Activated CD4-positive, CD25-positive, alpha-beta regulatory T cell treated with anti-CD3 and anti-CD28 coated beads, Interleukin-2, amount 50 U/mL, for 16 hours (primary cell): ENCODE results near the gene OR4C3.
"Not testable (repeated sequence)": the region's sequence is repeated elsewhere in the genome, so short reads cannot be mapped to it uniquely, and the experiment has no call there.

Experiments
- DNase-seq: peaks from one replicate; pipeline ENCODE4 v3.0.0-alpha.2; 2020; ENCODE audit warnings: low read depth, low spot score

Gene OR4C3

GRCh38 chr11:48324620-48325019 lies at the start of gene OR4C3:
OR4C3 (plus strand) TSS chr11:48324920; CDS start chr11:48325022, 102 bp downstream.
- DNase-seq, result not testable (repeated sequence)

DNA sequence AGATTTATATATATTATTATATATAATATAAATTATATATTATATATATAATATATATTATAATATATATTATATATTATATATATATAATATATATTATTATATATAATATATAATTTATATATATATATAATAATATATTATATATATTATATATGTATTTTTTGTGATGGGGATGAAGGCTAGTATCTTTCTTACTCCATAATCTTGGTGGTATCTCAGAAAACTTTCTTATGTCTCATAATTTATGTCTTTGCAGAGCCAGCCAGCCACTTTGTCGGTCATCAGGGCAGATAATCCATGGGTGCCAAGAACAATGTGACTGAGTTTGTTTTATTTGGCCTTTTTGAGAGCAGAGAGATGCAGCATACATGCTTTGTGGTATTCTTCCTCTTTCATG lies 18.8 kb upstream of the OR4C3 start, which contains the start of gene OR4S1:
Gene OR4S1 (plus strand): TSS at position 301 of the 400 bp plus-strand sequence. CDS start 0 bp downstream, at position 301.
- no peak for DNase-seq

DNA sequence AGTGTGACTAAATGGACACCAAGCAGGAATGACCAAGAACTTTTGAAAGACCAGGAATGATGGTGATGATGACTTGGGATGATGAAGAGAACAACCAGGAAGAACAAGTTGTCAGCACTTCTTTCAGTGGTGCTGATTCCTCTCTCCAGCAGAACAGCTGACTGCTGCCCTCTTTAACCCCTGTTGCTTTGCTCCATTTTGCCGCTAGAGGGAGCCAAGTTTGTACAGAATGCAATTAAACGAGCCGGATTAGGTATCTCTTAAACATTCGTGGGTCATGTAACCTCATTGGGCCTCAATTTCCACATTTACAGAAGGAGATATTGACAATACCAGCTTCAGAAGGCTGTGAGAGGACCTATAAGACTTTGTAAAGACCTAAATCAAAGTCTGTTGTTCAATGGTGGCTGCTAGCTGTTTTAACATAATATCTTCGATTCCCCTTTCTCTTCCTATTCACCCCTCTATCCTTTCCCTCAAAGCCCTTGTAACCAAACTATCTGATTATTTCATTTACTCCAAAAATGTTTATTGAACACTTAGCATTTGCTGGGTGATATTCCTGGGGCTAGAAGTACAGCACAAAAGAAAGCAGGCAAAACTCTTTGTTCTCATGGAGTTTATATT lies 16.8 kb upstream of the OR4C3 start:
- peak; percentile 47 for DNase-seq

DNA sequence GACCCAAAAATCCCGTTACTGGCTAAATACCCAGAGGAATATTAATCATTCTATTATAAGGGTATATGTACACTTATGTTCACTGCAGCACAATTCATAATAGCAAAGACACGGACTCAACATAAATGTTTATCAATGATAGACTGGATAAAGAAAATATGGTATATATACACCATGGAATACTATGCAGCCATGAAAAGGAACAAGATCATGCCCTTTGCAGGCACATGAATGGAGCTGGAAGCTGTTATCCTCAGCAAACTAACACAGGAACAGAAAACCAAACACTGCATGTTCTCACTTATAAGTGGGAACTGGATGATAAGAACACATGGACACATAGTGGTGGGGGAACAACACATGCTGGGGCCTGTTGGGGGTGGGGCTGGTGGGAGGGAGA lies 11.1 kb upstream of the OR4C3 start:
- DNase-seq, result not testable (repeated sequence)

DNA sequence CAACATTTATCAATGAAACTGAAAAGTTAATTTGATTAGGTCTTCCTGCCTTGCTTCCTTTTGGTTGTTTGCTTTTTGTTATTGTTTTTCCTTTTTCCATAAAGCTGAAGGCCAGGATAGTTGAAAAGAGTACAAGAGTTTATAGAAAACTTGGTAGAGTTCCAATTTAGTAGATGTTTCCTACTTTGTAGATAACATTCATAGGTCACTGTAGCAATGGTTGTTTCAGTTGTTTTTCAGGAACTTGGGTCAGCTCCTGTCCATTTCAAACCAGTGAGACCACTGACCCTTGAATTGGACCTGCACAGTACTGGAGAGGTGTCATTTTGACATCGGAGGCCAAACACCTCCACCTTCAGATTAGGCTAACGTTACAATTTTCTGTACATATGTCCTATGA lies 4.9 kb upstream of the OR4C3 start:
- DNase-seq, result not testable (repeated sequence)

- DNase-seq, result no peak
These were observed 16.7 kb downstream of the OR4C3 start for GRCh38 chr11:48341466-48341865.

GRCh38 chr11:48342505-48342904 lies 17.8 kb downstream of the OR4C3 start:
- DNase-seq, result not testable (repeated sequence)

- not testable (repeated sequence) for DNase-seq
These were observed 21.6 kb downstream of the OR4C3 start for GRCh38 chr11:48346286-48346685.

DNA sequence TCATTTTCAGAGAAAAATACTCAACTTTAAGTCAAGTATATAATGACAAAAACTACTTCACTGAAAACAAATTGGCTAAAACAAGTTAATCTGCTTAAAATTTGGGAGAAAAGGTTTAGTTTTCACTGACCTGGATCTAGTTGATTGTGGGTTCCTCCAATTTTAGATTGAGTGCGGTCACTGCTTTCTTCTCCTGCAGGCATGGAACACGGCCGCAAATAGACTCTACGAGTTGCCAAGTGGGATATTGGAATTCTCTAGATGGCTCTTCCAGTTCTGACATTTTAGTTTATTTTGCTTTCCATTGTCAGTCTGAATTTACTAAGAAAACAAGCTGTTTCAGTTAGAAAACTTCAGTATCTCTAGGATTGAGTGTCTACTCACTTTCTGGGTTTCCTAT lies 29.3 kb downstream of the OR4C3 start:
- no peak for DNase-seq

- no peak for DNase-seq
These were observed 30.0 kb downstream of the OR4C3 start for GRCh38 chr11:48354677-48355076.

DNA sequence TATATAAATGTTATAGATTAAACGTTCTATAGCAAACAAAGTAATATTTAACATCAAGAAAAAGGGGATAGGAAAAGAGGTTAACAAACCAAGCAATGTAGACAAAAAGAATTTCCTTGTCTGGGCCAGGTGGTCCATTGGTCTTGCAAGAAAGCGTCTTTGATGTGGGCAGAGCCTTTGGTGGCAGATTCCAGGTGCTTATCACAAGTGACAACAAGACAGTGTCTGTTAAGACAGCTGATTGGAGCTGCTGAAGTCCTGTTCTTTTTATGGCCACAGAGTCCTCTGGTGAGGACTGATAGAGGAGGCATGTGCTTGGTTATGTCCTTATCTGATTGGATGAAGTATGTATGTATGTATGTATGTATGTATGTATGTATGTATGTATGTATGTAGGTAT lies 36.6 kb downstream of the OR4C3 start:
- DNase-seq, result not testable (repeated sequence)

DNA sequence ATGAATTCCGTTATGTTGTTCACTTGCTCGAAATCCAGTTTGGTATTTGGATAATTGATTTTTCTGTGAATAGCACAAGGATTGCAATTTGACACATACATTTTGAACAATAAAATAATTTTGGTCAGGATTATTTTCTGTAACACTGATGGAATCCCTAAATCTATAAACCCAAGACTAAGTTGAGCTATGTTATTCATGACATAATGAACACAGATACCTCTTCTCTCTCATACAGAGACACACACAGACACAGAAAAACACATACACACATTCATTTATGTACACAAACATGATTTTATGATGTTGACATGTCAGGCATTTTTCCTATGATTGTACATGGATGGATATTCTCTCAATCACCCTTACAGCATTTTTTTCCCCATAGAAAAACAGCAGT lies 41.6 kb downstream of the OR4C3 start, which contains the start of gene OR4C5:
Gene OR4C5 (minus strand): TSS at position 101 of the 400 bp plus-strand sequence. CDS start 0 bp downstream, at position 101.
- DNase-seq, result no peak
